Brain pericyte (primary cell): Measurements from ENCODE around the gene RARS2.
"Not testable (repeated sequence)": the region's sequence is repeated elsewhere in the genome, so short reads cannot be mapped to it uniquely, and the experiment has no call there.

Source experiments
- DNase-seq: peaks from one replicate; pipeline ENCODE4 v3.0.0-alpha.2; 2012; ENCODE audit warnings: low read depth, low spot score

RARS2 gene

DNA sequence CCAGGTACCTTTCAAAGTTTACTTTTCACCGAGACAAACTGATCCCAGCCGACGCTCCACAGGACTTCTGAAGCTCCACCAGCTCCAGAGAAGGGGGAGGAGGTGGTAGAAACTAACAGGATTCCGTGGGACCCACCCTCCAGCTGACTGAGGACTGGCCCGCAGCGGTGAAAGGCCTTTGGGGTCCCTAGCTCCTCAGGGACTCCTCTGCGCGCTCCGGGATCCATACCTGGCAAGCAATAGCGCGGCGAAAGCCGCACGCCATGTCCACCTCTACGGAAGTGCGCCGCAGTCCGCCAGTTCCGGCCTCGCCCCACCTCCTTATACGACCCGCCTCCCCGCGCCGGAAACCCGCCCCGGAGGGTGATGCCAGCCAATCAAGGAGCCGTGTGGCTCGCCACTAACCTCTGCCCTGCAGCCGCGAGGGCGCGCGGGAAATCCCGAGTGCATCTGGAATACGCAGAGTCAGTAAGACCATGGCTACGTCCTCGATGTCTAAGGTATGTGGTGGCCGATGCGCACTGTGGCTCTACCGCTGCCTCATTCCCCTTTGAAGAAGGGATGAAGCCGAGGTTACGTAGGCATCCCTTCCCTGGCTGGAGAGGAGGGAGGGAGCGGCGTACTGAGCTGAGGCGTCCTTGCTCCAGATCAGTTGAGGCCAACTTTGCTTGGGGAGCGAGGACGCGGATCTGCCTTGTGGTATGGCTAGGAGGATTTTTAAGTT is at the start of gene RARS2, which contains the start of gene ORC3:
RARS2 (minus strand) TSS at position 295 of the 724 bp plus-strand sequence; CDS start at position 265, 30 bp downstream.
ORC3 (plus strand) TSS at position 443 of the 724 bp plus-strand sequence; CDS start at position 477, 34 bp downstream.
- peak; percentile 66 for DNase-seq

GRCh38 chr6:87639373-87639772 is 49.6 kb upstream of the RARS2 start:
- DNase-seq: no peak

DNA sequence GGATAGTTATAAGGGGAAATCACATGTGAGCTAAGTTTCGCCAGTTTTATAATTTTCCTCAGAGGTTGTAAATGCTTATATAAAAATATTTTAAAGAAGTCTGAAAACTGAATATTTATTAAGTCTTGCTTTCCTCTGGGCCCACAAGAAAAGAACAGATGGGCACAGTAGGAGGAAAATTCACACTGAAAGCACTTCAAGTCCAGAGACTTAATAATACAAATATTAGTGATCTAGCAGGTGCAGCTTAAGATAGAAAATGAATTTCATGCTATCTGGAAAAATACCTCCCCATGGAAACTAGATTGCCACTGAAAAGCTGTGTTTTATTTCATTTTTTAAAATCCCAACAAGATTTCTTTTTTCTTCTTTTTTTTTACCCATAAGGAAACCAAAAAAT is 47.3 kb upstream of the RARS2 start:
- DNase-seq: no peak

DNA sequence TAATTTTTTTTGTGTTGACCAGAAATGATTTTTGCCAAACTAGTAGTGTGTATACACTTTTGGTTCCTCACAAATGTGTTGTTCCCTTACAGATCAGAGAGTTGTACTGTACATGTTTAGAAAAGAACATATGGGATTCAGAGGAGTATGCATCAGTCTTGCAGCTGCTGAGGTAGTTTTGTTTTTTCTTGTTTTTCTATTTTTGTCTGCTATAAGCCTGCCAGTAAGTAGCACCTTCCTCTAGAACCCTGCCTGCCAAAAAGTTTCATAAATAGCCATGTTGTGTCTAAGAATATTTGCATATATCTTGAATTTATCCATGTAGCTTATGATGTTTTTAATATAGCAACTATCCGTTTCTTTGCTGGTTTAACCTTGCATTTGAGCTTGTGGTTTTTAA is 46.5 kb upstream of the RARS2 start:
- DNase-seq: no peak

DNA sequence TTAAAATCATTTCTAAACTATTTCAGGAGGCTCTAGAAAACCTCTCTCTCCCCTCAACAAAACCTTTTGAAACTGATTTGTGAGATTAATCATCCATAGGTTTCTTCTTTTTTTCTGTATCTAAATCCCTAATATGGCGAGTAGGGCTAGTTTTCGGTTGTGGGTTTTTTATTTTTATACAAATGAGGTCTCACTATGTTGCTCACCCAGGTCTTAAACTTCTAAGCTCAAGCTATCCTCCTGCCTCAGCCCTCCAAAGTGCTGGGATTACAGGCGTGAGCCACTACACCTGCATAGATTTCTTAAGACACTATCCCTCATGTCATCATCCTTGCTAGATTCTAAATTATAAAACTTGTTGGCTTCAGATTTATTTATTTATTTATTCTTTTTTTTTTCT is 44.1 kb upstream of the RARS2 start:
- no peak for DNase-seq

GRCh38 chr6:87630746-87631145 is 41.0 kb upstream of the RARS2 start:
- DNase-seq: no peak

GRCh38 chr6:87628881-87629280 is 39.1 kb upstream of the RARS2 start:
- no peak for DNase-seq

GRCh38 chr6:87628424-87628823 is 38.6 kb upstream of the RARS2 start:
- no peak for DNase-seq

DNA sequence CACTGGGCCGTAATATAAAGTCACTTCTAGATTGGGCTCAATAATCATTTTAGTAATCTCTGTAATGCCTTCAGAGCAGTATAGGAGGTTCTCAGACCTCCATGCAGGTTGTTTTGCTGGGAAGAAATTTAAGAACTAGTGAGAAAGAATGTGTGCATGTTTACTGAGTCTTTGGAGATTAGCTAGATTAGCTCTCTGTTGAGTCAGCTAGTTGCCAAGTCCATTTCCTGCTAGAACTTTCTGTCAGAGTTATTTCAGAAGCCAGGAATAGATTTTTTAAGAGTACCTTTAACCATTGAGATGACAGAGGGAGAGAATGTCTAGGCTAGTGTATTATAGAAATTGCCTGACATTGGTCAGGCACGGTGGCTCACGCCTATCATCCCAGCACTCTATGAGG is 33.5 kb upstream of the RARS2 start:
- no peak for DNase-seq

GRCh38 chr6:87618531-87618930 is 28.7 kb upstream of the RARS2 start:
- peak; percentile 4 for DNase-seq

- DNase-seq: no peak
These were observed 27.6 kb upstream of the RARS2 start for GRCh38 chr6:87617405-87617804.

GRCh38 chr6:87613018-87613417 is 23.2 kb upstream of the RARS2 start:
- DNase-seq: not testable (repeated sequence)

DNA sequence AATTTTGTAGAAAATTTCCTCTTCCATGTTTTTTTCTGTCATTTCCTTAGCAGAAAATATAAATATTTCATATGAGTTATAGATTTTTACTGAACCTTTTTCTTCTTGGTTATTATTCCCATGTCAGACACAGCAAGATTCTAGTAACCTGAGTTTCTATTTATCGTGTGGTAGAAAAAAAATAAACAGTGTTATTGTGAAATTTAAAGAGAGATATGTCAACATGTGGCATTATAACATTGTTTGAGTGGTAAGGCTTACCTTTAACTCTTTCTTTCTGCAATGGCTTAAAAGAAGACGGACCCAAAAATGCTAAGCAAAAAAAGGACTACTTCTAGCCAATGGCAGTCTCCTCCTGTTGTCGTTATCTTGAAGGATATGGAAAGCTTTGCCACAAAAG is 19.0 kb upstream of the RARS2 start:
- DNase-seq: no peak

DNA sequence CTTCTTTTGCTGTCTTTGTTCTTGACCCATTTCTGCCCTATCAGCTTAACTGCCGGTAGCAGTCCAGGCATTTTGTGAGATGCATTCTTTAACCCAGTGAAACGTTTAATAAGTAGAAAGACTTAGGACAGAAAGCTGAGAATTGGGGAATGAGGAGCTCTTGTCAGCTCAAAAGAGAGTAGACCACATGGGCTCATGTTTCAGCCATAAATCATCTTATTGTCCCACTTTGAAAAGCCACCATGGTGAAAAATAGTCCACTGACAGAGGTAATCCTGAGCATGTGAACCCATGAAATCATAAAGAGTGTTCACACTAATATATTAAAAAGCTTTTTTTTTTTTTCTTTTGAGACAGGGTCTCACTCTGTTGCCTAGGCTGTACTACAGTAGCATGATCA is 16.4 kb upstream of the RARS2 start:
- no peak for DNase-seq

DNA sequence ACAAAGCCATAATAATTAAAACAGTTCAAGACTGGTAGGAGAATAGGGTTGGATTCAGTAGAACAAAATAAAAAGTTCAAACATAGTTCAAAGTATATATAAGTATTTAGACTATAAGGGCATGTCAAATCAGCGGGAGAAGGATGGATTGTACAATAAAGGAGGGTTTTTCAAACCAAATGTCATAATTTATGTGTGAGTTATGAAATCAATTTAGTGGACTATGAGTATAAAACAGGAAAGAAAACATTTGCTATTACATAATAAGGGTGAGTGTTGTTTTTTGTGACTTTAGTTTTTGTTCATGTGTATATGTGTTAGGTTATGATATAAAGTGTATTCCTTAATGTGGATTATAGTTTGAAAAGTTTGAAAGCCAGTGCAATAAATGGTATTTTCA is 10.8 kb upstream of the RARS2 start:
- no peak for DNase-seq

GRCh38 chr6:87590990-87591389 is 1.2 kb upstream of the RARS2 start:
- no peak for DNase-seq

GRCh38 chr6:87590417-87590880 is 662 bp upstream of the RARS2 start:
- no peak for DNase-seq

- no peak for DNase-seq
These were observed 905 bp downstream of the RARS2 start for GRCh38 chr6:87588756-87589407.

DNA sequence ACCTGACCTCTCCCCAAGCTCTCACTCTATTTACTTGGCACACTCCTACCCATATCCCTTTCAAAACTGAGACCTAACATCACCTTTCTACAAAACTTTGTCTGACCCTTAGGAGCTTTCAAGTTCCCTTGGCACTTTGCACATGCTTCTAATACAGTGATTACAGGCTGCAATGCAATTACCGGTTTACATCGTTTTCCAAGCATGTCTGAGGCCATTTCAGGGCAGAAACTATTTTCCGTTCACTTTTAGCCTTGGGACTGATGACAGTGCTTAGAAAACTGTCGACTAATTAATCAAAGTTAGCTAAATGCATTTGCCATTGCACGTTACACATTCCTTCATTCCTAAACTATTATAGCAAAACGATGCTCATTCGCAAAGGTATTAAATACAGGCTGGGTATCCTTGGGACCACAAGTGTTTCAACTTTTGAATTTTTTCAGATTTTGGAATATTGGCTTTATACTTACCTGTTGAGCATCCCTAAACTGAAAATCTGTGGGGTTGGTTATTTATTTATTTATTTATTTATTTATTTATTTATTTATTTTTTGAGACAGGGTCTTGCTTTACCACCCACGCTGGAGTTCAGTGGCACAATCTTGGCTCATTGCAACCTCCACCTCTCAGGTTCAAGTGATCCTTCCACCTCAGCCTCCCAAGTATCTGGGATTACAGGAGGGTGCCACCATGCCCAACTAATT is 3.3 kb downstream of the RARS2 start:
- no peak for DNase-seq

DNA sequence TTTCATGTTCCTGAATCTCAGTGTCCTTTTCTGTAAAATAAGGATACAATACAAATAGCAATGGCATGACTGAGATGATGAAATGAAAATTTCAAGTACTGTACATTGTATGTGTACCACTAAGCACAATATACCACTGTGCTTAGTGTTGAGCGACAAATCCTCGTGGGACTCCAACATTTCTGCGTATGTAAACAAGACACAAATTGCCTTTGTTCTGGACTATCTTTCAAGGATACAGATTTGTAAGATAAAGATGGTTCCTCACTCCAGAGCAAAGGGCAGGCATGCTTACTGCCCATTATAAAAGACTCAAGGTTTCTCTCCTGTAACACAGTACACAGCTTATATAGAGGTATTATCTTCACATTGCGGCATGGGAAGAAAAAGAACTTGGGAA is 6.0 kb downstream of the RARS2 start:
- no peak for DNase-seq

- DNase-seq: no peak
These were observed 14.4 kb downstream of the RARS2 start for GRCh38 chr6:87575423-87575822.

DNA sequence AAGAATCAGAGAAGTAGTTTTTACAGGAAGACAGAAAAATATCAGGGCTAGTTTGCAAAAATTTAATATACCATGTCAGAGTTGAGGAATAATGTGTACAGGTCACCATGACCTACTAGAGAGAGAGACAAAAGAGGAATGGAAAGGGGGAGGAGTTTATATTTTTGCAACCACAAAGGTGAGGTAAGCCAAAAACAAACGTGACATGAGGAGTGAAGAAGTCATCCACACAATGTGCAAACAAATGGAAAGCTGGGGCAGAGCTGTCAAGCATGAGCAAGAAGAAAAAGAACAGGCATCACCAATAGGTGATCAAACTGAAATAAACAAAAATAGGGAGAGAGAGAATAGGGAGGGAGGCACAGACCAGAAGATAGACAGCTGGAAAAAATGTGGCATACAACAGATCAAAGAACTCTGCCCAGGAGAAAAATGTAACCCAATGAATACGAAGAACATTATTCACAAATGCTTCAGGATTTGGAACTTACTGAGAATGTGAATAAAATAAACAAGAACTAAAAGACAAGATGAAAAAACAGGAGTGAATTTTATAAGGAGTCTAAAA is 15.5 kb downstream of the RARS2 start:
- no peak for DNase-seq
